ENCODE measurements around the gene SLC6A20.

Gene SLC6A20

DNA sequence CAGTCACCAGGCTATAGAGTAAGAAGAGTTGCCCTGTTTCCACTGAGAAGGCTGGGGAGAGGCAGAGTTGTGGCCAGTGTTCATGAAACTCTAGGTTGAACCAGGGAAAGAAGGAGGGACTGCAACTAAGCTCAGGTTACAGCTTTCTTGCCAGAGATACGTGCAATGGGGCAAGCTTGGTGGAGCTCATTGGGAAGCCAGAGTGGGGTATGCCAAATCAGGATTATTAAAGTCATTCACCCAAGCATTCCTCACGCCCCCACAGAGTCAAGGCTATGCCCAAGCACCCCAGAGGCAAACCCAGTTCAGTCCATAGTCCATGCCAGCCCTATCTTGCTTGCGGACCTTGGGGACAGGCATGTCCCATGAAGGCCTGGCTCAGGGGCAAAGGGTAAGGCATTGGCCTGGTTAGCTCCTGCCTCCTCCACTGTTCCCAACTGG lies 17.6 kb downstream of the SLC6A20 start:
- Mint-ChIP-seq H3K4me1 (ENCODE audit: low read depth) (no peaks in the 10 kb centered on the region), H3K27me3 (peaks cover 3% of the 10 kb centered on the region), H3K4me3 (no peak overlapping the region), H3K27ac (no peak overlapping the region), H3K9me3 (no peaks in the 10 kb centered on the region), H3K36me3 (ENCODE audit: low read depth) (no peaks in the 10 kb centered on the region)
- intact Hi-C loops (cut with micrococcal nuclease) = no loop called here

DNA sequence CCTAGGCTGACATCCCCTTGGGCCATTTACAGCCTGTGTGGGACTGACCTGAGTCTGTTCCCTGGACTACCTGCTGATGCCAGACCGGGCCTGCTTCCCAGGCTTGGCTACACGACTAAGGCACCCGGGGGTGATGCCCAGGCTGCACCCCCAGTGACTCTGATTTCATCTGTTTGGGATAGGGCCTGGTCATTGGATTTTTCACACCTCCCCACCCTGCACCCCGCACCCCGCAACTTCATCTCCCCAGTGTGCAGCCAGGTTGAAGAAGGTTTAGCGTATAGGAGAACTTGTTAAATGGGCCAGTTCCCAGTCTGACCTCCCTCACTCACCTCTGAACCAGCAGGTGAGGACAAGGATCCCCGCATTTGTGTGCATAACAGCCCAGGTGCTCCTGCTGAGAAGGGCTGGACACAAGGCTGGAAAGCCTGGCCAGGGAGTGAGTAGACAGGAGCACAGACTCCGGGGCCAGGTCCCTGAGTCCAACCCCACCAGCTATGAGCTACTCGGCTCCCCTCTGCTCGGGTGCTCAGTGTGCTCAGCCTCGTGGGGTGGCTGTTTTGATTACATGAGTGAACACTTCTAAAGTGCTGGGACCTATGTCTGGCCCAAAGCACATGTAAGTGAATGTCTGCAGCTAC lies 18.5 kb downstream of the SLC6A20 start:
- Mint-ChIP-seq H3K4me3 (no peak overlapping the region), H3K36me3 (ENCODE audit: low read depth) (no peaks in the 10 kb centered on the region), H3K9me3 (no peaks in the 10 kb centered on the region), H3K27me3 (peaks cover 3% of the 10 kb centered on the region), H3K4me1 (ENCODE audit: low read depth) (no peaks in the 10 kb centered on the region), H3K27ac (no peak overlapping the region)
- intact Hi-C loops (cut with micrococcal nuclease) = no loop called here

DNA sequence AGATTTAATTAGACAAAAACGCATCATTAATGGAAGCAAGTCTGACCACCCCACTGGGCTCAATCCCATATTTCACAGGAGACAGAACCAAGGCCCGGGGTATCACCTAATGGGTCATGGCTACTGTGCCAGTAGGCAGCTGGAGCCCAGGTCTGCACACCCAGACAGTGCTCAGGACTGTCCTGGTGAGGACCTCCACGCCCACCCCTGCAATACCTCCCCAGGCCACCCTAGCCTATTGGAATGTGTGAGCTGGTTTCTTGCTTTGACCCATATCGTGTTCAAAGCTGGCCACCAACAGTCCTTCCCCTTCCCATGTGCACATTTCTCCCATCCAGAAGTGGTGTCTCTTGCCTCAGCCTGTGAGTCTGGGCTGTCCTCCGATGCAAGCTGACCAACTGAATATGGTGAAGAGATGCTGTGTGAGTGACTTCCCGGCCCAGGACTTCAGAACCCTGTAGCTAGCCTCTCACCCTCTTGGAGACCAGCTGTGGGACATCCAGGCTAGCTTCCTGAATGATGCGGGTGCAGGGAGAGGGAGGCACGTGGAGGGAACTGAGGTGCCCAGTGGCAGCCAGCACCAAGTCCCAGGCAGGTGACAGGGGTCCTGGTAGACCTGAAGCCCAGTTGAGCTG lies 19.1 kb downstream of the SLC6A20 start:
- H3K9me3 Mint-ChIP-seq = no peaks in the 10 kb centered on the region
- H3K4me3 Mint-ChIP-seq = no peak overlapping the region
- no peaks in the 10 kb centered on the region for H3K36me3 Mint-ChIP-seq (ENCODE audit: low read depth)
- H3K4me1 Mint-ChIP-seq (ENCODE audit: low read depth) = no peaks in the 10 kb centered on the region
- no peak overlapping the region for H3K27ac Mint-ChIP-seq
- intact Hi-C loops (cut with micrococcal nuclease) = no loop called here
- H3K27me3 Mint-ChIP-seq = peaks cover 3% of the 10 kb centered on the region

DNA sequence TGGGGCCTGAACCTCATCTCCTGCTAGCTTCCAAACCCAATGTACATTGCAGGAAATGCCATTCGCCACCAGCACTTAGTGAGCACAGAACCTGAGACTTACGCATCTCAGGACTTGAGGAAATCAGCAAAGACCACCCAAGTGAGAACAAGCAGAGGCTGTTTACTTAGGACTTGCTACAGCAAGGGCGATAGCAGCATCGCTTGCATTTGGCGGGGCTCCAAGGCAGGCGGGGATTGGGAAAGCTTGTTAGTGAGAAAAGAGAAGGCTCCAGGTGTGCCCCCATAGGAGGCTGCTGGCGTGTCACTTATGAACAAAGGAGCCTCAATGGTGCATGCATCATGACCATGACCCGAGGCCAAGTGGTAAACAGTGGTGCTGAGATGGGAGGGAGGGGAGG lies 19.7 kb downstream of the SLC6A20 start:
- Mint-ChIP-seq H3K9me3 (no peaks in the 10 kb centered on the region), H3K4me1 (ENCODE audit: low read depth) (peaks cover 5% of the 10 kb centered on the region), H3K36me3 (ENCODE audit: low read depth) (no peaks in the 10 kb centered on the region), H3K27ac (no peak overlapping the region), H3K27me3 (peaks cover 8% of the 10 kb centered on the region), H3K4me3 (no peak overlapping the region)
- intact Hi-C loops (cut with micrococcal nuclease) = no loop called here

DNA sequence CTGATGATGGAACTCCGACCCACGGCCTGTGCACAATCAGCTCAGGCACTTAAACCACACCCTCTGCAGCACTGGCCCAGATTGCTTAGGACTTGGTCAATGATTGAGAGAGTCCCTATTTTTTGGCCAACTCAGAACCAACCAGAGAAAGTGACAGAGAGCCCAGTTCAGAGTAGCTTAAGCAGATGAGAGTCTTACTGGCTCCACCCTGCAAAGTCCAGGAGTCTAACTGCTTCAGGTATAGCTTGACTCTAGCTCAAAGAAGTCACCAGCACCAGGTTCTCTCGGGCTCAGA lies 20.1 kb downstream of the SLC6A20 start:
- peaks cover 6% of the 10 kb centered on the region for H3K4me1 Mint-ChIP-seq (ENCODE audit: low read depth)
- no peak overlapping the region for H3K4me3 Mint-ChIP-seq
- no peak overlapping the region for H3K27ac Mint-ChIP-seq
- intact Hi-C loops (cut with micrococcal nuclease) = no loop called here
- no peaks in the 10 kb centered on the region for H3K9me3 Mint-ChIP-seq
- peaks cover 8% of the 10 kb centered on the region for H3K27me3 Mint-ChIP-seq
- H3K36me3 Mint-ChIP-seq (ENCODE audit: low read depth) = no peaks in the 10 kb centered on the region

DNA sequence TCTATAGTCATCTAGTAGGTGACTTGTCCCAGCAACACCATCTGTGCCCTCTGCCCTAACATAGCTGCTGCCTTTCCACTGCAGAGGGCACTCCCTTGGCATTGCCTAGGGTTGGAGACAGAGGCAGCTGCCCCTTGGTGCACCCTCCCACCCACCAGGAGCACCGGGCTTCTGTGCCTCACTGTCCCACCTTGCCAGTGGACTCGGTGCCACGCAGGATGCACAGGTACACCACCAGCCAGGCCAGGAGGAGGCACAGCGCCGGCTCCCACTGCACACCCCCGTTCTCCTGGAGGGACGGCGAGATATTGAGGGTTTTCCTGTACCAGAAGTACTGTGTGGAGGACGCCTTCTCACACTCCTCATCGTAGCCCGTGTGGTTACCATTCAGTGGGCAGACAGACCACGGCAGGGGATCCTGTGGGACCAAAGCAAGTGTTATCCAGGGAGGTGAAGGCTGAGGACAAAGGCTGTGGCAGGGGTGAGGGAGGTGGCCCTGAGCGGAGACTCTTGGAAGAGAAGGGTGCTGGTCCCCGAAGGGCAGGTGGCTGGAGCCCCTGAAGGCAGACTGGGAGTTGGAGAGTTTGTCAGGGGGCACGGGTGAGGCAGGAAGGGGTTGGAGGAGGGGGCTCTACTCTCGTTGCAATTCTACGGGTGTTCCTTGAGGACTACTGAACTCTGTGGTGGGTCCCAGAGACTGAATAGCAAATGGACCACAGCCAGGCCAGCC lies 20.6 kb downstream of the SLC6A20 start:
- H3K27ac Mint-ChIP-seq = no peak overlapping the region
- intact Hi-C loops (cut with micrococcal nuclease) = no loop called here
- peaks cover 8% of the 10 kb centered on the region for H3K27me3 Mint-ChIP-seq
- H3K4me1 Mint-ChIP-seq (ENCODE audit: low read depth) = peaks cover 6% of the 10 kb centered on the region
- no peak overlapping the region for H3K4me3 Mint-ChIP-seq
- no peaks in the 10 kb centered on the region for H3K9me3 Mint-ChIP-seq
- no peaks in the 10 kb centered on the region for H3K36me3 Mint-ChIP-seq (ENCODE audit: low read depth)

DNA sequence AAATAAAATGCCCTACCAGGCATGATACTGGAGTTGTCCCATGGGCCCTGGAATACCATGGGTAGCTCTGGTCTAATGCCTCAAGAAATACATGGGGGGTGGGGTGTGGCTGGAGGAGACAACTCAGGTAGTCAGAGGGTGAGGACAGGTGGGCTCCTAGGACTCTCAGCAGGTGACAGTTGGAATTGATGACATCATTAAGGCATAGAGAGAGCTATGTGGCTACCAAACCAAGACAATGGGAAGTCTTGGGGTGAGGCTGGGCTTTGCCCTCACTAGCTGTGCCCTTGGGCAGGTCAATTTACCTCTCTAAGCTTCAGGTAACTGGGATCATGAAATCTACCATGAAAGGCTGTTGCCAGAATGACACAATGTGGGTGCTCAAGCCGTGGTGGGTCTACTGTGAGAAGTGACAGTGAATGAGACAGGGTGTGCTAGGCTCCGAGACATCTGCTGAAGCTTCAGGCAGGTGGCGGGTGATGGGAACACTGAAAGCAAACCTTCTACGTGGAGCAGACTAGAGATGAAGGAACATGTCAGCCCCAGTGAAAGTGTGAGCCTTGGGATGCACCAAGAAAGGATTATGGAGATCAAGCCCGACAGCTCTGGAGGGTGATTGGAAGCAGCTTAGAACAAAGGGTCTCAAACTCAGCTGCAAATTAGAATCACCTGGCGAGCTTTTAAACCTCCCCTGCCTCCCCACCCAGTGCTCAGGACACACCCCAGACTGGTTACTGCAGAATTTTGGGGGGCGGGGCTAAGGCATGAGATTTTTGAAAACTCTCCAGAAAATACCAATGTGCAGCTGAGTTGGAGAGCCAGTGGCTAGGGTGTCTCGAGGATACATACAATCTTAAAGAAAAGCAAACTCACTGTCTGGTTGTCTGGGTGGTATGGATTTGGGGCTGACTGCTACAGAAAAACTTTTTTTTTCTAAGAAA lies 21.5 kb downstream of the SLC6A20 start:
- H3K27ac Mint-ChIP-seq = no peak overlapping the region
- peaks cover 13% of the 10 kb centered on the region for H3K27me3 Mint-ChIP-seq
- peaks cover 6% of the 10 kb centered on the region for H3K4me1 Mint-ChIP-seq (ENCODE audit: low read depth)
- H3K4me3 Mint-ChIP-seq = no peak overlapping the region
- no peaks in the 10 kb centered on the region for H3K36me3 Mint-ChIP-seq (ENCODE audit: low read depth)
- intact Hi-C loops (cut with micrococcal nuclease) = no loop called here
- H3K9me3 Mint-ChIP-seq = no peaks in the 10 kb centered on the region

DNA sequence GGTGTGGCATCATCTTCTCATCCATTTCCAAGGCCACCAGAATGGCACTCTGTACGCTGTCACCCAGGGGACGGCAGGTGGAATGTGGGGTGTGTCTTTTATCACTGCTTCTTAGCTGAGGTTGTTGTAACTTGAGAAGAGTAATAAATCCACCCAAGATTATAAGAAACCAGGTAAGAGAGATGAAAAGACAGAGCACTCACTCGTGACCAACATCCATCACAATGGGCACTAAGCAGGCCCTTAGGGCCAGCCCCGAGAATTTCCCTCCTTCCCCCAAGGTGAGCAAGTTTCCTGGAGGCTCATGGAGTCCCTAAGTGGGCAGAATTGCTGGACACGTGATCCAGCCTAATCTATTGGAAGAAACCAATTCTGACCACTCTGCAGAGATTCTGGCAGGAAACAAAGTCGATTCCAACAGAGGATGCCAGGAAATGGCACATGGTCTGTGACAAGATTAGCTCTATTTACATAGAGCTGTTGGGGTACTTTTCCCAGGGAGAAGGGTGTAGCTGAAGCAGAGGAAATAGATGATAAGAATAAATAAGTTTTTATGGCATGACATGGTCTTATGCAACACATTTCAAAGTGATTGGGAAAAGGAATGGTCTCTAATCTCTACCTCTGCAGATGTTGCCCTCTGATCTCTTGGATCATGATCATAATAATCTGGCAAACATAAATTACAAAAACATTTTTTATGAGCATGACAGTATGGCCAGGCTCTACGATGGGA lies 22.5 kb downstream of the SLC6A20 start:
- Mint-ChIP-seq H3K4me3 (no peak overlapping the region), H3K4me1 (ENCODE audit: low read depth) (peaks cover 6% of the 10 kb centered on the region), H3K27me3 (peaks cover 12% of the 10 kb centered on the region), H3K27ac (no peak overlapping the region), H3K9me3 (no peaks in the 10 kb centered on the region), H3K36me3 (ENCODE audit: low read depth) (no peaks in the 10 kb centered on the region)
- intact Hi-C loops (cut with micrococcal nuclease) = no loop called here

DNA sequence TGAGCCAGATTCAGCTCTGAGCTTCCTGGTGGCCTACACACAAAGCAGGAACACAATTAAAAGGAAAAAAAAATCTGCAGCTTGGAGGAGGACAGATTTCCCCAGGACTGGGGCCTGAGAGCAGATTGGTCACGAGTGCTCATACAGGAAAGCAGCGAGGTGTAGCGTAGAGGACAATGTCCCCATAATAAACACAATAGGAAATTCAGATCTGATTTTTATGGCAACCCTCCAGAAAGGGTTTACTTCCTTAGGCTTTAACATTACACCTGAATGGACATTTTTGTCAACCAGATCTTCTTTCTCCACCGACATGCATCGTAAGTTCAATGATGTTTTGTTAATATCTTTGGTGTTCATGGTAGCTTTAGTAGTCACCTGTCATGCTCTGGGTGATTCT lies 23.3 kb downstream of the SLC6A20 start:
- Mint-ChIP-seq H3K27me3 (peaks cover 14% of the 10 kb centered on the region), H3K4me3 (no peak overlapping the region), H3K9me3 (no peaks in the 10 kb centered on the region), H3K27ac (no peak overlapping the region), H3K36me3 (ENCODE audit: low read depth) (no peaks in the 10 kb centered on the region), H3K4me1 (ENCODE audit: low read depth) (peaks cover 6% of the 10 kb centered on the region)
- intact Hi-C loops (cut with micrococcal nuclease) = no loop called here

DNA sequence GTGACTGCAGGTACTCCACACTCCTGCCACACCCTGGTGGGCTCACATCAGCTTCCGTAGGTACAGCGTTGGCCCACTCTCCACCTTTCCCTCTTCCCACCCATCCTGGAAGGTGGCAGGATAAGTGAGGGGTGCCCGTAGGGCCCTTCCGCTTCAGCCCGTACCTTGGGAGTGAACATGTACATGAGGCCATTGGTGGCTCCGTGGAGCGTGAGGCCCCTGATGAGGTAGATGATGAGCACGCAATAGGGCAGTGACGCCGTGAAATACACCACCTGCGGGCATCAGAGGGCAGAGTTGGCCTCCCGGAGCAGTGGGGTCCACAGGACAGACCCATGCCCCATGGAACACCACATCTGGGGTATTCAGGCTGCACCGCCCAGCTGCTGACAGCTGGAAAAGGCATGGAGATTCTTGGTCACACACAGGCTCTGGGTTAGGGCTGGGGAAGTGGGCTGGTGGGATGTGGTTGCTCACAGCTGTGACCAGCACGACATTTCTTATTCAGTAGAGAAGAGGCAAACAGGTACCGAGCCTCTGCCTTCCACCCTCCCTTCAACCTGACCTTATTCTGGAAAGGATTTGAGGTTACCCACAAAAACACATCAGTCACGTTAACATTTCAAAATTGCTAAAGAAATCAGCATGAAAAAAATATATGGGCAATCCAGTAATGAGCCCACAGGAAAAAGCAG lies 23.8 kb downstream of the SLC6A20 start:
- Mint-ChIP-seq H3K36me3 (ENCODE audit: low read depth) (no peaks in the 10 kb centered on the region), H3K9me3 (no peaks in the 10 kb centered on the region), H3K4me1 (ENCODE audit: low read depth) (peaks cover 6% of the 10 kb centered on the region), H3K27me3 (peaks cover 15% of the 10 kb centered on the region), H3K27ac (no peak overlapping the region), H3K4me3 (no peak overlapping the region)
- intact Hi-C loops (cut with micrococcal nuclease) = no loop called here

DNA sequence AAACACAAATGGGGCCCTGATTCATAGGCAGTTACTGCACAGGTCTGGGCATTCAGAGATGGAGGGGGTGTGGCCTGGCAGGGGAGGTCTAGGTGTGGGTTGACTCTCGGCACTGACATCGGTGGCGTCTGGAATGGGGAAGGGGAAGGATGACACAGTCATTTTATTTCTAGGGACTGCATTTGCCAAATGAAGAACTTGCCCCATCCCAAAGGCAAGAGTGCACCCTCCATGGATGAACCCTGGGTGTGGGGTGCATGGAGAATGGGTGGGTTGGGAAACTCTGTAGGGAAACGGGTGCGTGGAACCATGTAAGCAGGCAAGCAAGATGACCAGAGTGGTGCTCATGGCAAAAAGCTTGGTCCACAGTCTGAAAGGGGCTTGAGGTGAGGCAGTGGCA lies 24.5 kb downstream of the SLC6A20 start:
- H3K27me3 Mint-ChIP-seq = peaks cover 18% of the 10 kb centered on the region

DNA sequence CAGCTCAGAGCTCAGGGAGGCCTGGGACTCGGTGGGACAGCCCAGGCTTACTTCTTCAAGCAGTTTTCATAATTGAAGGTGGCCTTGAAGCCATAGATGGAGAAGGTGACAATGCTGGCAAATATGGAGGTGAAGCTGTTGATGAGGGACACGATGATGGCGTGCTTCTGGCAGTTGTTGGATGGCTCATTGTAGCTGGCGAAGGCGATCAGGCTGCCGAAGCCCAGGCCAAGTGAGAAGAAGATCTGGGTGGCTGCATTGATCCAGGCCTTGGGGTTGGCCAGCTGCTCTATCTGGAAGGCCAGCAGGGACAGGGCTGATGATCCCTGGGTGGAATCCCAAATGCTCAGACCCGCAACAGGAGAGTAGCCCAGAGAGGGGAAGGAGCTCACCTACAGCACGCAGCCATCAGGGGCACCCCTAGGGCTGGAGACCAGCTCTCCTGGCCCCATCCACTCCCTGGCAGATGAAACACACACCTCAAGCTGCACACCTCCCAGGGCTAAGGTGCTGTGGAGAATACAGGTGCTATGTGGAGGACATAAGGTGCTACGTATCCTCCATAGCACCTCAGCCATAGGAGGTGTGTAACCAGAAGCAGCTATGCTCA lies 25.1 kb downstream of the SLC6A20 start:
- Mint-ChIP-seq H3K4me1 (ENCODE audit: low read depth) (peaks cover 6% of the 10 kb centered on the region), H3K4me3 (no peak overlapping the region), H3K36me3 (ENCODE audit: low read depth) (no peaks in the 10 kb centered on the region), H3K27me3 (peaks cover 18% of the 10 kb centered on the region), H3K27ac (no peak overlapping the region), H3K9me3 (no peaks in the 10 kb centered on the region)
- intact Hi-C loops (cut with micrococcal nuclease) = no loop called here

More for the DNA sequence above, 24.5 kb downstream of the SLC6A20 start:
- intact Hi-C loops (cut with micrococcal nuclease) = no loop called here
- H3K36me3 Mint-ChIP-seq (ENCODE audit: low read depth) = no peaks in the 10 kb centered on the region
- no peak overlapping the region for H3K4me3 Mint-ChIP-seq
- peaks cover 6% of the 10 kb centered on the region for H3K4me1 Mint-ChIP-seq (ENCODE audit: low read depth)
- H3K9me3 Mint-ChIP-seq = no peaks in the 10 kb centered on the region
- no peak overlapping the region for H3K27ac Mint-ChIP-seq

DNA sequence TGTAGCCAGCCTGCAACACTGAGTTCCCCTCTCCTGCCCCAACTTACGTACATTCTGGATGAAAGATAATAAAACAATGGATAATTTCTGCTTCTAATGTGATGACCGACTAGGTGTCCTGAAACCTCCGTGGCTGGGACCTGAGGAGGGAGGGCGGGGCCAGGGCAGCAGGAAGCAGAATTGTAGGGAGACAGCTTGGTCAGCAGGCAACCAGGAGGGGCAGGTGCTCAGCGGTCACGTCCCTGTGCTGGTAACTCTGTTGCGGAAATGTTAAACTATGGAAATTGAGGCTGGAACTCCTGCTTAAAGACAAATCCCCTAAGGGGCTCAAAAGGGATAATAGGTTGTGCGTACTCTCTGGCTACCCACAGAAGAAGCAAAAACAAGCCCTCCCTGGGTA lies 30.4 kb downstream of the SLC6A20 start:
- H3K4me1 Mint-ChIP-seq (ENCODE audit: low read depth) = peaks cover 5% of the 10 kb centered on the region
- H3K4me3 Mint-ChIP-seq = no peak overlapping the region
- H3K27ac Mint-ChIP-seq = no peak overlapping the region
- intact Hi-C loops (cut with micrococcal nuclease) = no loop called here
- no peaks in the 10 kb centered on the region for H3K36me3 Mint-ChIP-seq (ENCODE audit: low read depth)
- H3K27me3 Mint-ChIP-seq = peaks cover 11% of the 10 kb centered on the region
- H3K9me3 Mint-ChIP-seq = no peaks in the 10 kb centered on the region

Measured in dendritic cell treated with granulocyte-macrophage colony-stimulating factor and Interleukin-4, amounts not matched to agents 40 ng/mL and 50 ng/mL, for 4 days (primary cell).